SK-N-SH (cell line): ENCODE data around the gene ADK. TPM values are rescaled to one million over a fixed set of nuclear protein-coding genes. Genes with fewer than 3 reads are reported as not detected.

Experiments used
- CTCF ChIA-PET: fragments of 300-600, 350-600 bp; formaldehyde crosslinking; extraction: SDS; loops from one replicate; lab custom pipeline; 2021; lab: Yijun Ruan, JAX
- POLR2A ChIA-PET: fragments of 350-600 bp; sonication (Branson Sonifier 250); formaldehyde crosslinking; extraction: SDS; loops from one replicate; lab custom pipeline; 2020; ENCODE audit warnings: antibody characterized with exemption, inconsistent platforms; lab: Yijun Ruan, JAX
- DNase-seq: peaks from one replicate; pipeline ENCODE4 v3.0.0; 2012
- H2AFZ ChIP-seq: fragments of 200-600 bp; sonication (generic); 2 replicates; pipeline ENCODE4 v1.8.1; 2016; ENCODE audit warnings: antibody characterized with exemption, mild to moderate bottlenecking, low read depth
- H3F3A ChIP-seq: fragments of 200-600 bp; sonication (generic); replicated peaks from 2 replicates; pipeline ENCODE3; 2016; ENCODE audit warnings: antibody characterized with exemption, mild to moderate bottlenecking; ENCODE audit not compliant: insufficient read depth
- H3K27ac ChIP-seq, 2 experiments: fragments of 200-500 bp in 1 of 2; fragments of 200-600 bp in 1 of 2; sonication (Bioruptor generic) in 1 of 2; sonication (generic), shearing (Covaris generic) in 1 of 2; 2 replicates each; pipeline versions ENCODE4 v1.5.1 to v1.6.1; 2014 to 2016; ENCODE audit warnings: low read depth in 2 of 2, inconsistent platforms in 1 of 2, low read length in 1 of 2, mild to moderate bottlenecking in 1 of 2, mixed read lengths in 1 of 2
- H3K27me3 ChIP-seq: fragments of 200-600 bp; sonication (generic), shearing (Covaris generic); 2 replicates; pipeline ENCODE4 v1.6.1; 2016; ENCODE audit warnings: mixed run types; ENCODE audit not compliant: insufficient read depth
- H3K36me3 ChIP-seq, 2 experiments: fragments of 200-500 bp in 1 of 2; fragments of 200-600 bp in 1 of 2; sonication (Bioruptor generic) in 1 of 2; sonication (generic) in 1 of 2; replicated peaks in 1 of 2; 2 replicates each; pipeline versions ENCODE3 to v1.5.1; 2014 to 2016; ENCODE audit warnings: low read length in 1 of 2, mild to moderate bottlenecking in 1 of 2; ENCODE audit not compliant: insufficient read depth in 2 of 2, control insufficient read depth in 1 of 2
- H3K4me1 ChIP-seq, 2 experiments: fragments of 200-500 bp in 1 of 2; fragments of 200-600 bp in 1 of 2; sonication (Bioruptor generic) in 1 of 2; sonication (generic), shearing (Covaris generic) in 1 of 2; 2 replicates each; pipeline versions ENCODE4 v1.5.1 to v1.6.1; 2014 to 2016; ENCODE audit warnings: low read depth in 1 of 2, low read length in 1 of 2, mixed run types in 1 of 2; ENCODE audit not compliant: insufficient read depth in 2 of 2, control insufficient read depth in 1 of 2
- H3K4me2 ChIP-seq: fragments of 200-600 bp; sonication (generic), shearing (Covaris generic); 2 replicates; pipeline ENCODE4 v1.6.1; 2017; ENCODE audit warnings: mixed run types
- H3K4me3 ChIP-seq, 2 experiments: fragments of 200-500 bp in 1 of 2; fragments of 200-600 bp in 1 of 2; sonication (Bioruptor generic) in 1 of 2; sonication (generic), shearing (Covaris generic) in 1 of 2; 2 replicates each; pipeline versions ENCODE4 v1.5.1 to v1.8.1; 2014 to 2016; ENCODE audit warnings: low read depth in 2 of 2, inconsistent platforms in 1 of 2, low read length in 1 of 2, mild to moderate bottlenecking in 1 of 2, mixed read lengths in 1 of 2, moderate library complexity in 1 of 2
- H3K79me2 ChIP-seq: fragments of 200-600 bp; sonication (generic); 2 replicates; pipeline ENCODE4 v1.8.1; 2017; ENCODE audit warnings: mild to moderate bottlenecking; ENCODE audit not compliant: insufficient read depth
- H3K9ac ChIP-seq: fragments of 200-600 bp; sonication (generic); 2 replicates; pipeline ENCODE4 v1.6.1; 2017; ENCODE audit warnings: mixed run types
- H3K9me2 ChIP-seq: fragments of 200-600 bp; sonication (generic); 2 replicates; pipeline ENCODE4 v1.6.1; 2017; ENCODE audit warnings: mixed run types
- H3K9me3 ChIP-seq: fragments of 200-600 bp; sonication (generic); 2 replicates; pipeline ENCODE4 v1.6.1; 2017; ENCODE audit warnings: mixed run types, mild to moderate bottlenecking, moderate library complexity
- H4K20me1 ChIP-seq: fragments of 200-600 bp; sonication (generic); 2 replicates; pipeline ENCODE4 v1.6.1; 2017; ENCODE audit warnings: mild to moderate bottlenecking, mixed run types; ENCODE audit not compliant: insufficient read depth
- CHD2 ChIP-seq: fragments of 150-350 bp; IDR thresholded peaks from 2 replicates; pipeline ENCODE4 v1.6.1; 2018; ENCODE audit warnings: low read length; ENCODE audit not compliant: partially characterized antibody
- ELF1 ChIP-seq: IDR thresholded peaks from 2 replicates; pipeline ENCODE4 v1.4.0; 2012
- FOSL2 ChIP-seq: IDR thresholded peaks from 2 replicates; pipeline ENCODE4 v1.4.0; 2012; ENCODE audit warnings: low read depth, mild to moderate bottlenecking, moderate library complexity, borderline replicate concordance
- GATA2 ChIP-seq: sonication (generic); formaldehyde crosslinking; IDR thresholded peaks from 2 replicates; pipeline ENCODE4 v1.5.0; 2020; ENCODE audit warnings: mild to moderate bottlenecking, missing genetic modification reagents
- JUND ChIP-seq: IDR thresholded peaks from 2 replicates; pipeline ENCODE4 v1.4.0; 2012
- SMC3 ChIP-seq: IDR thresholded peaks from 2 replicates; pipeline ENCODE4 v1.6.1; 2012; ENCODE audit warnings: low read depth, low read length, improper control_type of control experiment
- TAF1 ChIP-seq: IDR thresholded peaks from 2 replicates; pipeline ENCODE4 v1.6.1; 2012; ENCODE audit warnings: low read depth, mild to moderate bottlenecking, low read length, moderate library complexity, borderline replicate concordance
- WGBS: methylation state at CpG from one replicate; pipeline ENCODE4 v1.1.6; 2017; ENCODE audit warnings: low lambda C conversion rate; 5-methylcytosine and 5-hydroxymethylcytosine counted together
- polyA plus RNA-seq, 3 experiments: library from polyadenylated mRNA; depleted of rRNA; stranded (reverse); fragments of >200 nt; gene quantifications; 2 replicates each; pipeline ENCODE4 v1.2.3, GENCODE V29; 2012
- TF ChIP-seq, protein P1 (sequence below): fragments of 200-600 bp; sonication (generic); IDR thresholded peaks from 2 replicates; pipeline ENCODE4 v1.6.1; 2017; ENCODE audit warnings: antibody characterized with exemption, mild to moderate bottlenecking, moderate library complexity
- TF ChIP-seq, protein P2 (sequence below): IDR thresholded peaks from 2 replicates; pipeline ENCODE4 v1.4.0; 2012; ENCODE audit warnings: low read depth, borderline replicate concordance
- TF ChIP-seq, protein P3 (sequence below): fragments of 150-350 bp; IDR thresholded peaks from 2 replicates; pipeline ENCODE4 v1.6.1; 2016; ENCODE audit warnings: mild to moderate bottlenecking, low read depth, low read length
- TF ChIP-seq, protein P4 (sequence below): fragments of 150-350 bp; IDR thresholded peaks from 2 replicates; pipeline ENCODE4 v1.6.1; 2017; ENCODE audit warnings: antibody characterized with exemption, low read length, low read depth, borderline replicate concordance
- TF ChIP-seq, protein P5 (sequence below): IDR thresholded peaks from 2 replicates; pipeline ENCODE4; 2012

The ADK gene
- polyA plus RNA-seq, 1 of the 3 experiments (the other 2 are of a cell fraction) = 25.1 TPM

DNA sequence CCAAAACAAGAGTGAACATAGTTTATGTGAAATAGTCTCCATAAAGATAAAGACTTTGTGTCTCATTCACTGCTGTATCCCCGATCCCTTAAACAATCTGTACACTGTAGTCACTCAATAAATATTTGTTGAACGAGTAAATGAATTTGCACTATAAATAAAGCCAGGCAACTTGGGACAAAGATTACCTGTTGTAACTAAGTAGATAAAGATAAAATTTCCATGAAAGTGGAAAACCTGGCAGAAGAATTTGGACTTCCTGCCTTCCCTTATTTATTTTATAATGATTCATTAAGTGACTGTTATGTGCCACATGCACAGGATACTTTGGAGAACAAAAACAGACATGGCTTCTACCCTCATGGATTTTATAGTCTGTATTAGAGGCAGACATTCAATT is 397.7 kb downstream of the ADK start (continued):
- TF ChIP-seq, protein P1, sequence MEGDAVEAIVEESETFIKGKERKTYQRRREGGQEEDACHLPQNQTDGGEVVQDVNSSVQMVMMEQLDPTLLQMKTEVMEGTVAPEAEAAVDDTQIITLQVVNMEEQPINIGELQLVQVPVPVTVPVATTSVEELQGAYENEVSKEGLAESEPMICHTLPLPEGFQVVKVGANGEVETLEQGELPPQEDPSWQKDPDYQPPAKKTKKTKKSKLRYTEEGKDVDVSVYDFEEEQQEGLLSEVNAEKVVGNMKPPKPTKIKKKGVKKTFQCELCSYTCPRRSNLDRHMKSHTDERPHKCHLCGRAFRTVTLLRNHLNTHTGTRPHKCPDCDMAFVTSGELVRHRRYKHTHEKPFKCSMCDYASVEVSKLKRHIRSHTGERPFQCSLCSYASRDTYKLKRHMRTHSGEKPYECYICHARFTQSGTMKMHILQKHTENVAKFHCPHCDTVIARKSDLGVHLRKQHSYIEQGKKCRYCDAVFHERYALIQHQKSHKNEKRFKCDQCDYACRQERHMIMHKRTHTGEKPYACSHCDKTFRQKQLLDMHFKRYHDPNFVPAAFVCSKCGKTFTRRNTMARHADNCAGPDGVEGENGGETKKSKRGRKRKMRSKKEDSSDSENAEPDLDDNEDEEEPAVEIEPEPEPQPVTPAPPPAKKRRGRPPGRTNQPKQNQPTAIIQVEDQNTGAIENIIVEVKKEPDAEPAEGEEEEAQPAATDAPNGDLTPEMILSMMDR = no peak
- no peak for TF ChIP-seq FOSL2

DNA sequence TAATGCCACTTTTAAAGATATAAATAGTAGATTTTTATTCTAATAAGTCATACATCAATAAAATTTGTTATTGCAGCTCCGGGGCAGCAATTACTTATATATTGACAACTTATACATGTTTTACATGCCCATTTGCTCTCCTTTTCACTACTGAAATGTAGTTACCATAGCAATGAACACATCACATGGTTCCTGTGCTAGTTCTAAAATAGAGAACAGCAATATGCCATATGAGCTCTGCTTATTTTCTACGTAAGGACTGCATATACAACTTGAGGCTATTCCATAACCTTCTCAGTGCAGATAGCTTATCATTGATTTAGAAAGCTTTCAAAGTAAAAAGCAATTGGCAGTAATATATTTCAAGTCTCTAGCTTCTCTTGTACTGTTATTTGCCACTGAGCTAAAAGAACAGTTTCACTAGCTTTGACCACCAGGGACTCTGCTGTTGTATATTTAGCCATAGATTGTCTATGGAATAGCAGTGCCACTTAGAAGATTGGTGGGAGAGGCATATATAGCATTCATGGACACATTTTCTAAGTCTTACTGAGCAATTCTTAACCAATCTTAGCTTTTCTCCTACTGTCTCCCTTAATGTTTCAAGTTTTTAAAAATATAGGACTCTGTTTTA is 405.2 kb downstream of the ADK start:
- no peaks in the 10 kb centered on the region for H3K27me3 ChIP-seq
- H3K9ac ChIP-seq = no peak overlapping the region
- no peaks in the 10 kb centered on the region for H4K20me1 ChIP-seq
- POLR2A ChIA-PET = no interaction called here
- no peak overlapping the region for H3K27ac ChIP-seq
- CTCF ChIA-PET = interaction anchor here (1.2 kb wide), 1 partner anchor 10 kb away, joined by 3 read pairs; no protein-coding TSS in a partner anchor
- peaks cover 0 to 3% of the 10 kb centered on the region in 2 experiments for H3K36me3 ChIP-seq
- H3F3A ChIP-seq = no peaks in the 10 kb centered on the region
- H3K9me2 ChIP-seq = no peaks in the 10 kb centered on the region
- 99% methylated on average over 2 of the region's 2 CpGs for WGBS
- no peak overlapping the region for H2AFZ ChIP-seq
- no peak overlapping the region for H3K4me3 ChIP-seq
- no peak overlapping the region for H3K4me2 ChIP-seq
- DNase-seq = no peak
- no peaks in the 10 kb centered on the region for H3K79me2 ChIP-seq
- no peaks in the 10 kb centered on the region for H3K9me3 ChIP-seq
- TF ChIP-seq TAF1 (no peak), ELF1 (no peak), CHD2 (no peak), JUND (no peak), GATA2 (CRISPR knock-in tag) (no peak), SMC3 (no peak)
- TF ChIP-seq, protein P2, sequence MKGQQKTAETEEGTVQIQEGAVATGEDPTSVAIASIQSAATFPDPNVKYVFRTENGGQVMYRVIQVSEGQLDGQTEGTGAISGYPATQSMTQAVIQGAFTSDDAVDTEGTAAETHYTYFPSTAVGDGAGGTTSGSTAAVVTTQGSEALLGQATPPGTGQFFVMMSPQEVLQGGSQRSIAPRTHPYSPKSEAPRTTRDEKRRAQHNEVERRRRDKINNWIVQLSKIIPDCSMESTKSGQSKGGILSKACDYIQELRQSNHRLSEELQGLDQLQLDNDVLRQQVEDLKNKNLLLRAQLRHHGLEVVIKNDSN = no peak
- TF ChIP-seq, protein P3, sequence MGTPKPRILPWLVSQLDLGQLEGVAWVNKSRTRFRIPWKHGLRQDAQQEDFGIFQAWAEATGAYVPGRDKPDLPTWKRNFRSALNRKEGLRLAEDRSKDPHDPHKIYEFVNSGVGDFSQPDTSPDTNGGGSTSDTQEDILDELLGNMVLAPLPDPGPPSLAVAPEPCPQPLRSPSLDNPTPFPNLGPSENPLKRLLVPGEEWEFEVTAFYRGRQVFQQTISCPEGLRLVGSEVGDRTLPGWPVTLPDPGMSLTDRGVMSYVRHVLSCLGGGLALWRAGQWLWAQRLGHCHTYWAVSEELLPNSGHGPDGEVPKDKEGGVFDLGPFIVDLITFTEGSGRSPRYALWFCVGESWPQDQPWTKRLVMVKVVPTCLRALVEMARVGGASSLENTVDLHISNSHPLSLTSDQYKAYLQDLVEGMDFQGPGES = no peak
- TF ChIP-seq, protein P4, sequence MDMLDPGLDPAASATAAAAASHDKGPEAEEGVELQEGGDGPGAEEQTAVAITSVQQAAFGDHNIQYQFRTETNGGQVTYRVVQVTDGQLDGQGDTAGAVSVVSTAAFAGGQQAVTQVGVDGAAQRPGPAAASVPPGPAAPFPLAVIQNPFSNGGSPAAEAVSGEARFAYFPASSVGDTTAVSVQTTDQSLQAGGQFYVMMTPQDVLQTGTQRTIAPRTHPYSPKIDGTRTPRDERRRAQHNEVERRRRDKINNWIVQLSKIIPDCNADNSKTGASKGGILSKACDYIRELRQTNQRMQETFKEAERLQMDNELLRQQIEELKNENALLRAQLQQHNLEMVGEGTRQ = no peak
- TF ChIP-seq, protein P5, sequence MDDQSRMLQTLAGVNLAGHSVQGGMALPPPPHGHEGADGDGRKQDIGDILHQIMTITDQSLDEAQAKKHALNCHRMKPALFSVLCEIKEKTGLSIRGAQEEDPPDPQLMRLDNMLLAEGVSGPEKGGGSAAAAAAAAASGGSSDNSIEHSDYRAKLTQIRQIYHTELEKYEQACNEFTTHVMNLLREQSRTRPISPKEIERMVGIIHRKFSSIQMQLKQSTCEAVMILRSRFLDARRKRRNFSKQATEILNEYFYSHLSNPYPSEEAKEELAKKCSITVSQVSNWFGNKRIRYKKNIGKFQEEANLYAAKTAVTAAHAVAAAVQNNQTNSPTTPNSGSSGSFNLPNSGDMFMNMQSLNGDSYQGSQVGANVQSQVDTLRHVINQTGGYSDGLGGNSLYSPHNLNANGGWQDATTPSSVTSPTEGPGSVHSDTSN = no peak
- no peaks in the 10 kb centered on the region; a peak in 1 of 4 replicates for H3K4me1 ChIP-seq
